GM06990 (cell line): ENCODE measurements around the gene SEC24A.
"Not testable (repeated sequence)": the region's sequence is repeated elsewhere in the genome, so short reads cannot be mapped to it uniquely, and the experiment has no call there.

Source experiments
- DNase-seq: peaks from one replicate; pipeline ENCODE4 v3.0.0-alpha.2; 2011; ENCODE audit not compliant: insufficient read length; ENCODE audit errors: extremely low read depth
- H3K27me3 ChIP-seq: replicated peaks from 2 replicates; pipeline ENCODE4 v1.6.0; 2011; ENCODE audit warnings: low read length; ENCODE audit not compliant: control insufficient read depth, insufficient read depth
- H3K36me3 ChIP-seq: 2 replicates; pipeline ENCODE4 v1.5.1; 2011; ENCODE audit warnings: low read length; ENCODE audit not compliant: control insufficient read depth, insufficient read depth
- H3K4me3 ChIP-seq: replicated peaks from 2 replicates; pipeline ENCODE4 v1.5.1; 2011; ENCODE audit warnings: low read depth, mild to moderate bottlenecking, control low read depth, low read length
- TF ChIP-seq, protein P1 (sequence below): IDR thresholded peaks from 2 replicates; pipeline ENCODE4 v1.5.1; 2011; ENCODE audit warnings: low read length, control low read depth, mild to moderate bottlenecking, inconsistent platforms; ENCODE audit not compliant: insufficient read depth, poor library complexity, severe bottlenecking

The SEC24A gene

DNA sequence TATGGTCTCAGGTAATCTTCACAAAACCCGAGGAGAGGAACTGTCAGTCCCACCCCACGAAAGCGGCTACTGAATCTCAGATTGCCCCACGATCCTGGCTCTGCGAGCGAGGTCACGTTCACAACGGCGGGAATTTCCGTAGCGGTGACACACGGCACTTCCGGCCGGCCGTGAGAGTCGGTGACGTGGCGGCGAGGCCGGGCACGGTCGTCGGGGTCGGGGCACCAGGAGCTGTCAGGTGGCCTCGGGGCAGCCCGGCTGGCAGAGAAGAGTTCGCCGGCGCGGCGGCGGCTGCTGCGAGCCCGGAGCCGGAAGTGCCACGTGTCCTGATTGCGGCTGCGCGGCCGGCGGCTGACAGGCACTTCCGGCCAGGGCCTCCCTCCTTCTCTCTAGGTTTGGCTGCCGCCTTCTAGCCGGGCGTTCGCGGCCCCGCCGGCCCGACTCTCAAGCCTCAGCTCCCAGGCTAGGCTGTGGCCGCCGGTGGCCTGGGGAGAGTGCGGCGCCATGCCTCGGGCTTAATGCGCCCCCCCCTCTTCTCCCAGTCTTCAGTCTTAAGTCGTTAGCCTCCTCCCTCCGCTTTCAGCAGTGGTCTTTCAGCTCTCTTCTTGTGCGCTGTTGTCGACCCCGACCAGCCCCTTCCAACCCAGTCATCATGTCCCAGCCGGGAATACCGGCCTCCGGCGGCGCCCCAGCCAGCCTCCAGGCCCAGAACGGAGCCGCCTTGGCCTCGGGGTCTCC, at the start of gene SEC24A:
Gene SEC24A (plus strand): TSS at position 361 of the 738 bp plus-strand sequence. CDS start 292 bp downstream, at position 653.
- H3K4me3 ChIP-seq = peak within 1 kb of the TSS; percentile 100
- H3K27me3 ChIP-seq = no peaks in the 10 kb centered on the region
- DNase-seq = peak; percentile 97
- H3K36me3 ChIP-seq = peaks cover 2% of the 10 kb centered on the region; the same call in 1 of the 2 replicates
- TF ChIP-seq, protein P1, sequence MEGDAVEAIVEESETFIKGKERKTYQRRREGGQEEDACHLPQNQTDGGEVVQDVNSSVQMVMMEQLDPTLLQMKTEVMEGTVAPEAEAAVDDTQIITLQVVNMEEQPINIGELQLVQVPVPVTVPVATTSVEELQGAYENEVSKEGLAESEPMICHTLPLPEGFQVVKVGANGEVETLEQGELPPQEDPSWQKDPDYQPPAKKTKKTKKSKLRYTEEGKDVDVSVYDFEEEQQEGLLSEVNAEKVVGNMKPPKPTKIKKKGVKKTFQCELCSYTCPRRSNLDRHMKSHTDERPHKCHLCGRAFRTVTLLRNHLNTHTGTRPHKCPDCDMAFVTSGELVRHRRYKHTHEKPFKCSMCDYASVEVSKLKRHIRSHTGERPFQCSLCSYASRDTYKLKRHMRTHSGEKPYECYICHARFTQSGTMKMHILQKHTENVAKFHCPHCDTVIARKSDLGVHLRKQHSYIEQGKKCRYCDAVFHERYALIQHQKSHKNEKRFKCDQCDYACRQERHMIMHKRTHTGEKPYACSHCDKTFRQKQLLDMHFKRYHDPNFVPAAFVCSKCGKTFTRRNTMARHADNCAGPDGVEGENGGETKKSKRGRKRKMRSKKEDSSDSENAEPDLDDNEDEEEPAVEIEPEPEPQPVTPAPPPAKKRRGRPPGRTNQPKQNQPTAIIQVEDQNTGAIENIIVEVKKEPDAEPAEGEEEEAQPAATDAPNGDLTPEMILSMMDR = no peak

GRCh38 chr5:134599820-134600219, 48.8 kb upstream of the SEC24A start:
- H3K36me3 ChIP-seq, H3K4me3 ChIP-seq, H3K27me3 ChIP-seq, DNase-seq: not testable (repeated sequence)

GRCh38 chr5:134600600-134600999, 48.0 kb upstream of the SEC24A start:
- TF ChIP-seq, protein P1 = no peak
- H3K4me3 ChIP-seq = no peak overlapping the region
- H3K36me3 ChIP-seq = no peaks in the 10 kb centered on the region; the same call in 1 of the 2 replicates
- DNase-seq = no peak
- no peaks in the 10 kb centered on the region for H3K27me3 ChIP-seq

- Histone ChIP-seq H3K36me3 (peaks cover 4% of the 10 kb centered on the region), H3K4me3 (no peak overlapping the region), H3K27me3 (no peaks in the 10 kb centered on the region)
- no peak for DNase-seq
- TF ChIP-seq, protein P1 = no peak
These were observed 45.5 kb upstream of the SEC24A start for GRCh38 chr5:134603059-134603458.

DNA sequence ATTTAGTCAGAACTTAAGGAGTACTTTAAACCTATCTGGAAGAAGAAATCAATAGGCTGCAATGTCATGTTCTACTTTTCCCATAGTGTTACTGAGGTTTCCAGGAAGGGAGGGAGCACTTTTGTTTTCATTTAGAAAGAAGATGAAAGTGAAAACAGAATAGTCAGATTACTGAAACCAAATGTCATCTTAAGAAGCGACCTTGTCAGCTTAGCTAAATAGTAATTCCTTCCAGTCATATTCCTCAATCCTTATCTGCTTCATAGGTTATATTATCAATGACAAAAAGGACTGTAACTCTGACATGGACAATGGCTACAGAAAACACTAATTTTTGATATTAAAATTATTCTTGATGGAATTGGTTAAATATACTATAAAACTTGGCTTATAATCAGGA, 43.7 kb upstream of the SEC24A start:
- TF ChIP-seq, protein P1 = no peak
- H3K27me3 ChIP-seq = no peaks in the 10 kb centered on the region
- no peak for DNase-seq
- peaks cover 6% of the 10 kb centered on the region for H3K36me3 ChIP-seq
- H3K4me3 ChIP-seq = no peak overlapping the region

DNA sequence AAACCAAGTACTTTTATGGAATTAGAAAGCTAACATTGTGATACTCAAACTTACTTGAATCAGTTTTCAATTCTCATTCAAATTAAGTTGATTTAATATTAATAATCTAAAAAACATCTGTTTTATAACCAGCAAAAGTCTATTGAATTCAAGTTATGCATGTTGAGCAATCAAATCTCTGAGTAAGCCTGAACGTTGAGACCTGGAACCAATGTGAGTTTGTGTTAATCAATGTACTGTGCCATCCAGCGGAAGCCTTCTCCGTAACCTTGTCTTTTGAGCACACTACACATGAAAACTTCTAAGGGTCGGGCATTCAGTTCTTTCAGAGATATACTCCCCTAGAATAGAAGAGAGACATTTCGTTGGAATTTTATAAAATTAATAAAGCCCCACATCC, 41.9 kb upstream of the SEC24A start:
- peaks cover 7% of the 10 kb centered on the region for H3K36me3 ChIP-seq
- TF ChIP-seq, protein P1 = no peak
- DNase-seq = no peak
- H3K27me3 ChIP-seq = no peaks in the 10 kb centered on the region
- no peak overlapping the region for H3K4me3 ChIP-seq
